NCI-H82 treated with DMSO at 0.1 percent for 48 hours (cell line): ENCODE data around the gene VAV2.

Source experiments
- DNase-seq: peaks from one replicate; lab custom pipeline; 2025; ENCODE audit not compliant: unreplicated experiment; lab: John Stamatoyannopoulos, UW

Gene VAV2

DNA sequence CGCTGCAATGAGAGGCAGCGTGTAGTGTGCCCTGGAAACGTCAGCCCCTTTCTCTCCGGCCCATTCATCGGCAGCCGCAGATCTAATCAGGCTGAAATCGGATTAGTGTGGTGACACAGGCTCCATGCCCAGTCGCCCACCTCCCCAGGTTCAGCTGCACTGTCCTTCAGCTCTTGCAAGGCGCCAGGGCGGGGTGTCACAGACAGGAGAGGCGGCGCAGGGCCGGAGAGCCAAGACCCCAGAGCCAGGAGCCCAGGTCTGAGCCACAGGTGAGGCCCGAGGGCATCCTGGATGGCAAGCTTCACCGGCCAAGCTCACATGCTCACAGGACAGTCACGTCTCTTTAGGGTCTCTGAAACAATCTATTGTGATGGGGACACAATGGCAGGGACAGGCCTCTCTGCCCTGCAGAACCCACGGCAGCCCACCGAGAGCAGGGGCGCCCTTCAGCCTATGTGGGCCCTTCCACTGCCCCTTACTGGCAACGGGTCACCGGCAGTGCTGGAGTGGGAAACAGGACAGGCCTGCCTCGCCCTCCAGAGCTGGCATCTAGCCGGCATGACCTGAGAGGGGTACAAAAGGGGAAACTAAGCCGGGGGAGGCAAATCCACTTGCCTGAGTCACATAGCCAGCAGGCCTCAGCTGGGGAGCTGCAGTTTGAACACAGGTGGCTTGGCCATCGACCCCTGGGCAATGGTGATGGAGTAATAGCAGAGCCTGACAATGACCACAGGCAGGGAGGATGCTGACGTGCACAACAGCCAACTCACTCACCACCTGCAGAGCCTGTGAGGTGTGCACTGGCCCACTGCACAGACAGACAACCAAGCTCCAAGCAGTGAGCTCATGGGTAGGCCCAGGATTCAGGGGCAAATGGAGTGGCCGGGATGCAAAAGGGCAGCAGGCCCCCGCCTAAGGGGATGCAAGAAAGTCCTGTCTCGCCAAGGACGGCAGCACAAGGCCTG is 48.1 kb downstream of the VAV2 start:
- DNase-seq = peak; percentile 69

DNA sequence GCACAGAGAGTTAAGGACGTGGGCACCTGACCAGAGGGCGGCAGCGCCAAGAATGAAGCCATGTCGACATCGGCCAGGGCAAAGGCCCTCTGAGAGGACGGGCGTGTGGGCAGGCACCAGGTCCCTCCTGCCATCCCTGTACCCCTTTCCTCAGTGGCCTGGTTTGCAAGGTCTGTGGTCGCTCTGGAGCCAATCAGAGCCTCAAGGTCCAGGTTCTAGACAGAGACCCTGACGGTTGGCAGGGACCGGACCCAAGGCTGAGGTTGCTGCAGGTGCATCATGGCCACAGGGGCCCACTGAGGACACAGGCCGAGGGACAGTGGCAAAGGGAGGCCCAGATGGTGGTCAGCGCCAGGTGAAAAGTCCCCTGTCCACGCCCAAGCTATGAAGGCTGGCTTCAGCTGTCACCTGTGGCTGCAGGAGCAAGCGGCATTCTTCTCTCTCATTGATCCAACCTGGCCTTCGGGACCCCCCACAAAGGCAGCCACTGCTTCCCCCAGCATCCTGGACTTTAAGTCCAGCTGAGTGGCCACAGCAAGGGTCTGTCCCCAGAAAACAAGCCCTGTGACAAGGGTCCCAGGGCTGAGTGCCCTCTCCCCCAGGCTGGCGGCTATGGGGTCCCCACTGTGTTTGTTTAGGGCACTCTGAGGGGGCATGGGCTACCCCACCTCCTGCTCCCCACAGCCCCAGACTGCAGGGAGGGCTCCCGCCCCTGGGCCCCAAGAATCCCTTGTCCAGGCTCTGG is 48.9 kb downstream of the VAV2 start:
- no peak for DNase-seq

DNA sequence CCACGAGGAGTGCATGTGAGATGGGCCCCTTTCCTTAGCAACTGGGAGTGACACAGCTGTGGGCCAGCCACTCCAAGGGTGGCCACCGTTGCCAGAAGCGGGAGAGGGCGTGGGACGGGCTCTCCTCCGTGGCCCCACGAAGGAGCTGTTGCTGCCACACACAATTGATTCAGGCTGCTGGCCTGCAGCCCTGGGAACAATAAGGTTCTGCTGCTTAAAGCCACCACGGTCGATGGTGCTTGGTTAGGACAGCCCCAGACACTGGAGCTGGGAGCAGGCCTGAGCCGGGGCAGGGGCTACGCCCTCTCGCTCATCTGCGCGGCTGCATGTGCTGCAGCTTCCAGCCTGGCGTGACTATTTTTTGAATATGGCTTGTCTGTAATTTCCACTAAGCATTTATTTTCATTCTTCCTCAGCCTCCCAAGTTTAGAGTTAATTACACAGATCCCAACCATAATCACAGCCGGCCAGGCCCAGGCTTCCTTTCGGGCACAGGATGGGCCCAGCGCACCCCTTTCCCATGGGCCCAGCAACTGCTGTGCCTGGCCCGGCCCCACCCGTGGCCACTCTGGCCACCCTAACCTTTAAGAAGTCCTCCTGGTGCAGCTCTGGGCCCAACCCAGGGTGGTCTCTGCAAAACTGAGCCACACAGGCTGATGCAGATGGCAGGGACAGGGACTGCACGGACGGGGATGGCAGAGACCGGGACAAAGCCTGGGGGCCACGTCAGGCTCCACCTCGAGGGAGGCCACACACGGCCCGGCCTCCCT is 49.7 kb downstream of the VAV2 start:
- no peak for DNase-seq

- no peak for DNase-seq
Observed at GRCh38 chr9:133939845-133940244, 52.3 kb downstream of the VAV2 start.

DNA sequence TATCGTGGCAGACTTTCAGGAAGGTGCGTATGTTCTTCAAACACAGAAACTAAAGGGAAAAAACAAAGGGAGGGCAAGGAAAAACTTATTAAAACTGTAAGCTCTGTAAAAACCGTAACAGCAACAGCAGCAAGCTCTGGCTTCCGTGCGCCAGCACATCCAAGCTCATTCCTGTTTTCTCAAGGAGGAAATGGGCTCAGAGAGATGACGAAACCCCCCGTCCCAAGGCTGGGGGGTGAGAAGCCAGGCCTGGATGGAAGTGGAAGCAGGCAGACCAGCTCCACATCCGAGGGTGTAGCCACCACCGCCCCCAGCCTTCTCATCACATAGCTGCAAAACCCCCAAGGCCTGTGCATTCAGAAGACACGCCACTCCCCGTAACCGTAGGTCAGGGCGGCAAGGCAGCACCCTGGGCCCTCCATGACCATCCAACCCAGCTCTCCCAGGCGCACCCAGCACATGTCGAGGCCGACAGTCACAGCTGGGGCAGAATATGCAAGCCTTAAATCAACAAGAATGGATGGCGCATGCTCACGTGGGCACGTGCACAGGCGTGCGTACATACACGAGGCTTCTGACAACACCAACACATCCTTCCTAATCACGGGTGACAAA is 52.8 kb downstream of the VAV2 start:
- DNase-seq = no peak

- no peak for DNase-seq
Observed at GRCh38 chr9:133938753-133939152, 53.4 kb downstream of the VAV2 start.

DNA sequence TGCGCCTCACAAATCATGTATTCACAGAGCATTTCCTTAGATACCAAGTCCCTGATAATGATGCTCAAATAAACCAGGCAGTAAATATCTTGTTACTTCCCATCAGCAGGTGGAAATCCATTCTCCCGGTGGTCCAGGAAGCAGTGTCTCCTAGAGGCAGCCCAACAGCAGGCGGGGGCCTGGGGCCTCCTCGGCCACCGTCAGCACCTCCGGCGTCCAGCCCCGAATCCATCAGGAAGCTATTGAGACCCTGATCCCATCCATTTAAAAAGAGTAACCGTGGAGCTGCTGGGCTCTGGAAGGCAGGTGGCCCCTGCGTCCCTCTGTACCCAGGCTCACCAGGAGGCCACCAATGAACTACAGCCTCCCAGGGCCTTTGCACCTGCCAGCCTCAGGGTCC is 54.0 kb downstream of the VAV2 start:
- no peak for DNase-seq

- no peak for DNase-seq
Observed at GRCh38 chr9:133937120-133937519, 55.0 kb downstream of the VAV2 start.

GRCh38 chr9:133935328-133936005 is 56.7 kb downstream of the VAV2 start:
- no peak for DNase-seq

DNA sequence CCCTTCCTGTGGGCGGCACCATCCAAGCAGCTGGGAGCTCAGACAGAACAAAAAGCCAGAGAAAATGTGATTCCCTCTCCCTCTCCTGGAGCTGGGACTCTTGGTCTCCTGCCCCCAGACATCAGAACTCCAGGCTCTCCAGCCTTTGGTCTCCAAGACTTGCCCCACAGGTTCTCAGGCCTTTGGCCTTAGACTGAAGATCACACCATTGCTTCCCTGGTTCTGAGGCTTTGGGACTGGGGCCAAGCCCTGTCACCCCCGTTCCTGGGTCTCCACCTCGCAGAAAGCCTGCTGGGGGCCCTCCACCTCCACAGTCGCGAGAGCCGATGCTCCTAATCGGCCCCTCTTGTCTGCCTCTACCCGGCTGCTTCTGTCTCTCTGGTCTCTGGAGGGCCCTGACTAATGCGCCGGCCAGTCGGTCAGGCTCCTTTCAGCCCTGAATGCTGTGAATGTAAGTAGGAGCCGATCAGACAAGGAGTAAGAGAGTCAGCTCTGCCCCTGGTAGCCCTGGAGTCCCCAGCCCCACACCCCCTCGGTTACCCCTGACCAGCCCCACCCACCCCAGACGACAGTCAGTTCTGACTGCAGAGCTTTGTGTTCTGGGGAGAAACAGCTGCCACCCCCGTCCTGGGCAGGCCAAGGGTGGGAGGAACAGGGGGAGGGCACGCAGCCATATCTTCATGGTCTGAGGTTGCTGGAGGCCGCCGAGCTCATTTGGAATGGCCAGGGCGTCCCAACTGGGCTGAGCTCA is 57.5 kb downstream of the VAV2 start:
- DNase-seq = no peak

- no peak for DNase-seq
Observed at GRCh38 chr9:133933426-133934026, 58.6 kb downstream of the VAV2 start.

DNA sequence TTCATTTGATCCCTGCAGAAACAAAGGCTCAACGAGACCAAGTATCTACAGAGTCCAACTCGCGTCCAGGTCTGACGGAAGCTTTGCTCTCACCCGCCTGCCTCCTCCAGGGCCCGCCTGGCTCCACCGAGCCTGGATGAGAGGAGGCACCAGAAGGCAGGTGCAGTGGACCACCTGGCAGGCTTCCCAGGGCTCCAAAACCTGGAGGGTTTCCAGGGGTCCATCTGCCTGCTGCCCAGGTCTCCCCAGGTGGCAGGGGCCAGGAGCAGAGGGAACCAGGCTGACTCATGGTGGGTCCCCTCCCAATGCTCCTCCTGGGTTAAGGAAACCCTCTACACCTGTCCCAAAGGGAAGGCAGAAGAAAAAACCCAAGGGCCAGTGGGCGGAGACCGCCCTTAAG is 59.5 kb downstream of the VAV2 start:
- DNase-seq = no peak

GRCh38 chr9:133932181-133932580 is 59.9 kb downstream of the VAV2 start:
- no peak for DNase-seq

GRCh38 chr9:133930682-133931485 is 61.2 kb downstream of the VAV2 start:
- DNase-seq = no peak

DNA sequence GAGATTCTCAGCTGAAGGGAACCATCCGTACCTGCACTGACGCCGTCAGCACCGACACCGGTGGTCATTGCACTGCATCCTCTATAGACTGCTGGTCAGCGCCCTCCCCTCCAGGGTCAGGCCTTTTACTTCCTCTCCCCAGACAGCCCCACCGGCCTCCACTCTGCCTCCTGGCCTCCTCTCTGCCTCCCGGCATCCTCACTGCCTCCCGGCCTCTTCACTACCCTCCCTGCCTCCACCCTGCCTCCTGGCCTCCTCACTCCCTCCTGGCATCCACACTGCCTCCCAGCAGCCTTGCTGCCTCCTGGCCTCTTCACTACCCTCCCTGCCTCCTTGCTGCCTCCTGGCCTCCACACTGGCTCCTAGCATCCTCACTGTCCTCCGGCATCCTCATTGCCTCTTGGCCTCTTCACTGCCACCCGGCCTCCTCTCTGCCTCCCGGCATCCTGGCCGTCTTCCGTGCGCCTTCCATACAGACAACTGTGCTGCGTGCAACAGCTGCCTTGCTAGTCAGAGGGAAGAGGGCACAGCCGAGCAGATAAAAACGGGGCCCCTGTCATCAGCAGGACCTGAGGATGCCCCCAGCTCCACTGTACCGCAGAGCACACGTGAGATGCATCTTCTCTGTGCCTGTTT is 62.0 kb downstream of the VAV2 start:
- no peak for DNase-seq

GRCh38 chr9:133929599-133929998 is 62.5 kb downstream of the VAV2 start:
- DNase-seq = no peak

GRCh38 chr9:133928248-133928764 is 63.8 kb downstream of the VAV2 start:
- DNase-seq = no peak

- DNase-seq = no peak
Observed at GRCh38 chr9:133927041-133927440, 65.1 kb downstream of the VAV2 start.
